ENCODE results near the gene B3GNT4.

The B3GNT4 gene

DNA sequence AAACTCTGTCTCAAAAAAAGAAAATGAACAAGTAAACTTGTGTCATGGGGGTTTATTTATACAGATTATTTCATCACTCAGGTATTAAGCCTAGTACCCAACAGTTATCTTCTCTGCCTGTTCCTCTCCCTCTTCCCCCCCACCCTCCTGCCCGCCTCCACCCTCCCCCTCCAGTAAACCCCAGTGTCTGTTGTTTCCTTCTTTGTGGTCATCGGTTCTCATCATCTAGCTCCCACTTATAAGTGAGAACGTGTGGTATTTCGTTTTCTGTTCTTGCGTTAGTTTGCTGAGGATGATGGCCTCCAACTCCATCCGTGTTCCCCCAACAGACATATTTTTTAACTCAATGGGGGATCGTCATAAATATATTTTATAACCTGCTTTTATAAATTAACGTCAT is 41.8 kb upstream of the B3GNT4 start:
- Mint-ChIP-seq H3K27ac (no peak overlapping the region), H3K4me1 (no peaks in the 10 kb centered on the region), H3K9me3 (no peaks in the 10 kb centered on the region), H3K36me3 (ENCODE audit: low read depth) (no peaks in the 10 kb centered on the region), H3K27me3 (ENCODE audit: low read depth) (no peaks in the 10 kb centered on the region), H3K4me3 (no peak overlapping the region)
- TF ChIP-seq, protein P1, sequence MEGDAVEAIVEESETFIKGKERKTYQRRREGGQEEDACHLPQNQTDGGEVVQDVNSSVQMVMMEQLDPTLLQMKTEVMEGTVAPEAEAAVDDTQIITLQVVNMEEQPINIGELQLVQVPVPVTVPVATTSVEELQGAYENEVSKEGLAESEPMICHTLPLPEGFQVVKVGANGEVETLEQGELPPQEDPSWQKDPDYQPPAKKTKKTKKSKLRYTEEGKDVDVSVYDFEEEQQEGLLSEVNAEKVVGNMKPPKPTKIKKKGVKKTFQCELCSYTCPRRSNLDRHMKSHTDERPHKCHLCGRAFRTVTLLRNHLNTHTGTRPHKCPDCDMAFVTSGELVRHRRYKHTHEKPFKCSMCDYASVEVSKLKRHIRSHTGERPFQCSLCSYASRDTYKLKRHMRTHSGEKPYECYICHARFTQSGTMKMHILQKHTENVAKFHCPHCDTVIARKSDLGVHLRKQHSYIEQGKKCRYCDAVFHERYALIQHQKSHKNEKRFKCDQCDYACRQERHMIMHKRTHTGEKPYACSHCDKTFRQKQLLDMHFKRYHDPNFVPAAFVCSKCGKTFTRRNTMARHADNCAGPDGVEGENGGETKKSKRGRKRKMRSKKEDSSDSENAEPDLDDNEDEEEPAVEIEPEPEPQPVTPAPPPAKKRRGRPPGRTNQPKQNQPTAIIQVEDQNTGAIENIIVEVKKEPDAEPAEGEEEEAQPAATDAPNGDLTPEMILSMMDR (IDR thresholded peaks at IDR 0.05; ENCODE audit: unreplicated experiment in 3 of 3): no peak

DNA sequence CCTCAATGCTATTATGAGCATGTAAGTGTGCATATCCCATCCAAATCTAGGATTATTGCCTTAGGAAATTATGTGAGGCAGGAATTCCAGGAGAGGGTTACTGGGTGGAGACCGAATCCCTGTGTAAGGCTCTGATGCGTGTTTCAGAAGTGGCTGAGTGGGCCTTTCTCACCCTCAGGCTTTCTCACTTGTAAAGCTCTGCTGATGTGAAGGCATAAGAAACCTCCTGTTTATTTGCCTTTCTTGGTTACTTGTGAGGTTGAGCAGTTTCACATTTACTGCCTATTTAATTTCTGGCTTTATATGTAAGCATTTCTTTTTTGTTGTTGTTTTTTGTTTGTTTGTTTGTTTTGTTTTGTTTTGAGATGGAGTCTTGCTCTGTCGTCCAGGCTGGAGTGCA is 40.5 kb upstream of the B3GNT4 start:
- TF ChIP-seq, protein P1 (IDR thresholded peaks at IDR 0.05; ENCODE audit: unreplicated experiment in 3 of 3): no peak
- H3K27me3 Mint-ChIP-seq (ENCODE audit: low read depth): no peaks in the 10 kb centered on the region
- H3K4me1 Mint-ChIP-seq: no peaks in the 10 kb centered on the region
- H3K27ac Mint-ChIP-seq: no peak overlapping the region
- no peaks in the 10 kb centered on the region for H3K36me3 Mint-ChIP-seq (ENCODE audit: low read depth)
- H3K9me3 Mint-ChIP-seq: no peaks in the 10 kb centered on the region
- H3K4me3 Mint-ChIP-seq: no peak overlapping the region

DNA sequence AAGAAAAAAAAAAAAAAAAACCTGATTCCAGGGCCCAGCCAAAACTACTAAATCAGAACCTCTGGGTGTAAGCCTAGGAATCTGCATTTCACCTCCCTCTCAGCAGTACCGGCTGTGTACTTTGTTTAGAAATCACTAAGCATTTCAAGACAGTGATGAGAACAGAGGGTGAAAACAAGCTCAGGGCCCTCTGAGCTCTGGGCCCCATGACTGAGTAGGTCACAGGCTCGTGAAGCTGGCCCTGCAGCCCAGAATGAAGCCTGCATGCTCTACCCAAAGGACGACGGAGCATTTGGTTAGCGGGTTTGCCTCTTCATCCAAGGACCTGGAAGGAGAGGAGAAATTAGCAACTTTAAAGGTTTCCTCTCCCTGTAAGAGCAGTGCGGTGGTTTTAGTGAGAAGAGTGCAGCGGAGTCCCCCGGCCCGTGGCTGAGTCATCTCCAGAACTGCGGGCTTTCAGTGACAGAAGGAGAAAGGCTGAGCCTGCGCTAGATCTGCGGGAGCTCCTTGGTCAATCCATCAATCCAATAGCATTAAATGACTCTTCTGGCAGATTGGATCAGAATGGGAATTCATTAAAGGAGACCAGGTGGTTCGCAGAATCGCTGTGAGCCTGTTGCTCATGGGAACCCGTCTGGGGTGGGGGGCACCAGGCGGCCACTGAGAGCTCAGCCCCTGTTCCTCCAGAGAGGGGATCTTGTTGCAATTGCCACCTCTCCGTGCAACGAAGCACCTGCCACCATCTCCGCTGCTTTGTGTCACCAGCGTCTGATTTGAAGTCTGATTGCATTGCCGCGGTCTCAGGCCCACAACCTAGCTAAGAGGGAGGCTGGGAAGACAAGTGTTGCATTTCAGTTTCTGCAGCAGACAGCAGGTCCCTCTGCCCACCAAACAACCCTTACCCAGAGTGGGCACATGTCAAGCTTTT is 36.8 kb upstream of the B3GNT4 start:
- TF ChIP-seq, protein P1 (IDR thresholded peaks at IDR 0.05; ENCODE audit: unreplicated experiment in 3 of 3): no peak
- no peaks in the 10 kb centered on the region for H3K36me3 Mint-ChIP-seq (ENCODE audit: low read depth)
- H3K27me3 Mint-ChIP-seq (ENCODE audit: low read depth): no peaks in the 10 kb centered on the region
- no peaks in the 10 kb centered on the region for H3K9me3 Mint-ChIP-seq
- no peaks in the 10 kb centered on the region for H3K4me1 Mint-ChIP-seq
- no peak overlapping the region for H3K4me3 Mint-ChIP-seq
- H3K27ac Mint-ChIP-seq: no peak overlapping the region

DNA sequence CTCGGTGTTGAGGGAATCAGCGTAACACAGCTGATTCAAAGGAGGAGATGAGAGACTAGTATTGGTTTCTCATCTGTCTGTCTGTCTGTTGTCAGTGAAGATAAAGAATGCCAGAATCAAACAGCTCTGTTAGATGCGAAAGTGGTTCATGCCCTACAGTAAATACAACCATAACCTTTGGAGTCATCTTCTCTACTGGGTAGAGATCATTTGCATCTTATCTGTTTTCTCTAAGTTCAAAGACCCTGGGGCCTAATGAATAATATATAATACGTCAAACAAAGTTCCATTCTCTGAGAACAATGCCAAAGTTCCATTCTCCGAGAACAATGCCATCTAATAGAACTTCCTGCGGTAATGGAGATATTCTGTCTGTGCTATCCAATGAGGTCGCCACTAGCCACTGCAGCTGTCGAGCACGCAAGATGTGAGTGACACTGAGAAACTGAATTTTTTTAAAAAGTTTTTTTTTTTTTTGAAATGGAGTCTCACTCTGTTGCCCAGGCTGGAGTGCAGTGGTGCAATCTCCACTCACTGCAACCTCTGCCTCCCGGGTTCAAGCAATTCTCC is 36.1 kb upstream of the B3GNT4 start:
- Mint-ChIP-seq H3K36me3 (ENCODE audit: low read depth) (no peaks in the 10 kb centered on the region), H3K4me3 (no peak overlapping the region)
- TF ChIP-seq, protein P1 (IDR thresholded peaks at IDR 0.05; ENCODE audit: unreplicated experiment in 3 of 3): no peak

DNA sequence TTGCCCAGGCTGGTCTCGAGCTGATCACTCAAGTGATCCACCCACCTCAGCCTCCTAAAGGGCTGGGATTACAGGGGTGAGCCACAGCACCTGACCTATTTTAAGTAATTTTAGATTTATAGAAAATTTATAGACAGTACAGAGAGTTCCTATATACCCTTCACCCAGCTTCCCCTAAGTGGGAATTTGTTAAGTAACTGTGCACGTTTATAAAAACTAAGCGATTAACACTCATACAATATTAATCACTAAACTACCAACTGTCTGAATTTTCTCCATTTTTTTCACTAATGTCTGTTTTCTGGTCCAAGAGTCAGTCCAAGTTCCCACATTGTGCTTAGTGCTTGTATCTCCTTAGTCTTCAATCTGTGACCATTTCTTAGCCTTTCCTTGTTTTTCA is 35.0 kb upstream of the B3GNT4 start:
- Mint-ChIP-seq H3K4me1 (no peaks in the 10 kb centered on the region), H3K4me3 (no peak overlapping the region), H3K36me3 (ENCODE audit: low read depth) (no peaks in the 10 kb centered on the region), H3K27ac (no peak overlapping the region), H3K27me3 (ENCODE audit: low read depth) (peaks cover under 1% of the 10 kb centered on the region), H3K9me3 (no peaks in the 10 kb centered on the region)
- TF ChIP-seq, protein P1 (IDR thresholded peaks at IDR 0.05; ENCODE audit: unreplicated experiment in 3 of 3): no peak

More for the DNA sequence above, 36.1 kb upstream of the B3GNT4 start:
- Mint-ChIP-seq H3K4me1 (no peaks in the 10 kb centered on the region), H3K27me3 (ENCODE audit: low read depth) (no peaks in the 10 kb centered on the region), H3K27ac (no peak overlapping the region), H3K9me3 (no peaks in the 10 kb centered on the region)

Measured in nephron (organoid).